ENCODE results near the gene ZNF774.
"Not testable (repeated sequence)": the region's sequence is repeated elsewhere in the genome, so short reads cannot be mapped to it uniquely, and the experiment has no call there.

The ZNF774 gene

GRCh38 chr15:90389513-90389912 is 37.4 kb downstream of the ZNF774 start:
- DNase-seq: no peak

- DNase-seq: no peak
These were observed 41.0 kb downstream of the ZNF774 start for GRCh38 chr15:90393040-90393439.

DNA sequence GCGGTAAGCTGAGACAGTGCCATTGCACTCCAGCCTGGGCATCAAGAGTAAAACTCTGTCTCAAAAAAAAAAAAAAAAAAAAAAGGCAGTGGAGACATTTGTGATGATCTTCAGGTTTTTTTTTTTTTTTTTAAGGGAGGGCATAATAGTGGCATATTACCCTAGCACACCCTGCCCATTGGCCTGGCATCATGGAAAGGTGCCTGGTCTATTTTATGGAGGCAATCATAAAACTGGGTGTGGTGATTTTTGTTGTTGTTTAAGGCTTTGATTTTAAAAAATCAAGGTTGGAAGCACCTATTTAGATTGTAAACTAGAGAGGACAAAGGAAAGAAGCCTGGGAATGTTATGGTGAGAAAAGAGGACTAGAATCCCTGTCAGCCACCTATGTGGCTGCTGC is 42.0 kb downstream of the ZNF774 start:
- DNase-seq: no peak

DNA sequence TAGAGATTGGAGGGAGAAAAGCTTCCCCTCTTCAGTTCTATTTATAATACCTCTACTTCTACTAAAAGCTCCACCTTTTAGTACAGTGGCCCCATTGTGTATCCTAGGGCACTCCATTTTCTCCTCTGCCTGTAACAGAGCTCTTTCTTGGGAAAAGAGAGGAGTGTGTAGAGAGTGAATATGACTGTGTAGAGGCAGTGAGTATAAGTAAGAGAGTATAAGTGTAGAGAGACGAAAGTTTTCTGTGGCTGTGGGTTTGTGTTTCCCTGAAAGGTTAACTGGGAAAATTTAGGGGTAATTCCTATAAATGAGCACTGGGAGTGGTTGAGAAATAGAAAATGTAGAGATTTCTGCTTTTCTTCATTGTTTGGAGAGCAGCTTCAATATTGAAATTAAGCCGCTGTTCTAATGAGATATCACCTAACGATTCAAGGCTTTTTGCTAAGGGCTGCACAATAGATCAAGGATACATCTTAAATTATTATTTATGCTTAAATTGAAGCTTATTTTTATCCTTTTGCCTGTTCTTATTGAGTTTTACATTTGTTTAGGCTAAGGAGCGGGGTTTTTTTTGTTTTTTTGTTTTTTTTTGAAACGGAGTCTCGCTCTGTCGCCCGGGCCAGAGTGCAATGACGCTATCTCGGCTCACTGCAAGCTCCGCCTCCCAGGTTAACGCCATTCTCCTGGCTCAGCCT is 42.8 kb downstream of the ZNF774 start:
- no peak for DNase-seq

DNA sequence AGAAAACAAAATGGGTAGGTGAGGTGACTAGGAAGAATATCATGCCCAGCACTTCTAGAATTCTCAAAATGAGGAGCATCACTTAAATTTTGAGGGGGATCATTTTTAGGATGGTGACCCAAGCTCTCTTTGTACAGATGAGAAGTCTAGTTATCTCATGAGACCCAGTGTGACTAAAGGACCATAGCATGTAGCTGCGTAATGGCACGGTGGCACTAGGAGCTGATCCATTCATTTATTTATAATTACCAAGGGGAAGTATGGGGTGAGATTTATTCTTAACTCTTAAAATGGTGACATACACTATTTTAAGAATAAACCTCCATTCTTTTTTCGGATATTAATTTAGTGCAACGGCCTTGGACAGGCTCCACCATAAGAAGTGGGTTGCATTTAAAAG is 44.2 kb downstream of the ZNF774 start:
- DNase-seq: no peak

DNA sequence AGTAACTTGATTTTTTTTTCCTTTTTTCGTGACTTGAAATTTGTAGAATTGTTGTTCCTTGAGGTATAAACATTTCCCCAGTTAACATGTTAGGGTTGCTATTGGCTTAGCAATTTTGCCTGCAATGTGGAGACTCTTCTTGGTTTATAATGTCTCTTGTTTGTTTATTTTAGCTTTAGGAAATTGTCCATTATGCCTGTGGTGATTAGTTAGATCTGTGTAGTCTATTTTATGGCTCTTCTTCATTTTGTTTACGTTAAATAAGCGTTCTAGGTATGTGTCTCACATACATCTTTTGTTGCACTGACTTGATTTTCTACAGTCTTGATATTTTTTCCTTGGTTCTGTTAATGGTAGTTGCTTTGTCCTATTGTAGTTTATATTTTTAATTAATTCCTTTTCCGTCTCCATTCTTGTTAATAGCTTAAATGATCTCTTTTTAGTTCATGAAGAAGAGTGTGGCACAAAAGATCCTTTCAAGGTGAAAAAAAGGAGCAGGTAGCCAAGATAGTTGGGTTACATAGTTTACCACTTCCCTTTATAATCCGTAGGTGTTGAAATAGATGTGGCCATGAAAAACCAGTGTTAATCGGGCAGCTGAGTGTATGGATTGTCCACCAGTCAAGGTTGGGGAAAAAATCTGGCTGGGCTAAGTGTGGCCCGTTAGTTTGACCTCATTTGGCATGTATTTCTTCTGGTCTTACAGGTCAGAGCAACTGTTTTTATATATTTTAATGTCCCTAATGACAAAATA is 48.1 kb downstream of the ZNF774 start:
- no peak for DNase-seq

DNA sequence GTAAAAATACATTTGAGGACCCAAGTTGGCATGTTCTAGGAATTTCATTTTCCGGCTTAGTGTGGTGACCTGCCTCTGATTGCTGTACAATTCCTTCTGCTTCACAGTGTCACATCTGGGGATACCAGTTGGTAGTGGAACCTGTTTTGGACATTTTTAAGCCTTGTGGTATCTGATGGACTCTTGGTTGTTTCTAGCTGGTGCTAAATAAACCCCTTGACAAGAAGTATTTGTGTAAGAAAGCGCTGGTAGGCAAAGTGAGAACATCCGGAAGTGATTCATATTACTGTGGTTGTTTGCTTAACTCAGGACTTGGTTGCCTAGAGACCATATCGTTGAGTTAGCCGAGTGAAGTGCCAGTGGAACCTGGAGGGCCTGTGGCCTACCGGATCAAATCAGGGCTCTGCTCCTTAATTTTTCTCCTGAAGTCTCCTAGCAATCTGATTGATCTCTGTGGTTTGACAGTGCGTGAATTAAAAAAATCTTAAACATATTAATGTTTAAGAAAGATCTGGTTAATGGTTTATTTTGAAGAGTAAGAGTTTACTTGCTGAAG is 48.8 kb downstream of the ZNF774 start:
- peak; percentile 42 for DNase-seq

DNA sequence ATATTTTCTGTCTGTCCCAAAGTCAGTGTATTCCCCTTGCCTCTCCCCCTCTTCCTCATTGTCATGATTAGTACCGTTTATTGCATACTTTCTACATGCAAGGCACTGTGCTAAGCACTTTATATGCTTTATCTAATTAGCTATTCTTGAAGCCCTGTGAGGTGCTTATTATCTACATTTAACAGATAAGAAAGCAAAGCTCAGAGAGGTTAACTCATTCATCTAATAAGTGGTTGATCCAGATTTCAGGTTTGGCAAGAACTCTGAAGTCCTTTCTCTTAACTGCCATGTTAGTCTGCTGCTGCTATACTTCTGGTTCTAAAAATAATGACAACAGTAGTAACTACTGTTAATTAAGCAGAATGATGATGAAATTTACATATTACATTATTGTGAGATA is 49.4 kb downstream of the ZNF774 start:
- no peak for DNase-seq

DNA sequence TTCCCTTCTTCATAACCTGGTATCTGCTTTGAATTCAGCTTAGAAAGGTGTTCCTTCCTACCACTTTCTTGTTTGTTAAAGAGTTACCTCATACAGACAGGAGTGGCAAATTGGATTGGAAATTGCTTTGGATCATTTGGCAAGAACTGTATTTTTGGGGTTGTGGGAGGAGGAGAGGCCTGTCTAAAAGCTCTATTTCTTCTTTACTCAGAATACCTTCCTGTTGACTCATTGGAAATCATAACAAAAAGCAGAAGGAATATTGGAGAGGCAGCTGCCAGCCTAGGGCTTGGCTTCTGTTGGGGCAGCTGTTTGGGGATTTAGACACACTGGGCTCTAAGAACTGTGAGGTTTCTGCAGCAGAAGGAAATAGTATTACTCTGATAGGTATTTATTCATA is 50.1 kb downstream of the ZNF774 start:
- no peak for DNase-seq

DNA sequence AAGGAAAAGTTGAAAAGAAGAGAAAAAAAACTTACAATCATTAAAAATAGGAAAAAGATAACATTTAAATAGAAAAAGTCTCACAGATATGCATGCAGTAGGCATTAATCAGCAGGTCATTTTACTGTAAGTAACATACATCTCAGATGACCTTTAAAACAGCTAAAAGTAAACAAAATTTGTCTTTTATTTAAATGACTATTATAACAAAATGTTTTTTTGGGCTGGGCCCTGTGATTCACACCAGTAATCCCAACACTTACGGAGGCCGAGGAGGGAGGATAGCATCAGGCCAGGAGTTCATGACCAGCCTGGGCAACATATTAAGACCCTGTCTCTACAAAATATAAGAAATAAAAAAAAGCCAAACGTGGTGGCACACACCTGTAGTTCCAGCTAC is 50.7 kb downstream of the ZNF774 start:
- DNase-seq: no peak

DNA sequence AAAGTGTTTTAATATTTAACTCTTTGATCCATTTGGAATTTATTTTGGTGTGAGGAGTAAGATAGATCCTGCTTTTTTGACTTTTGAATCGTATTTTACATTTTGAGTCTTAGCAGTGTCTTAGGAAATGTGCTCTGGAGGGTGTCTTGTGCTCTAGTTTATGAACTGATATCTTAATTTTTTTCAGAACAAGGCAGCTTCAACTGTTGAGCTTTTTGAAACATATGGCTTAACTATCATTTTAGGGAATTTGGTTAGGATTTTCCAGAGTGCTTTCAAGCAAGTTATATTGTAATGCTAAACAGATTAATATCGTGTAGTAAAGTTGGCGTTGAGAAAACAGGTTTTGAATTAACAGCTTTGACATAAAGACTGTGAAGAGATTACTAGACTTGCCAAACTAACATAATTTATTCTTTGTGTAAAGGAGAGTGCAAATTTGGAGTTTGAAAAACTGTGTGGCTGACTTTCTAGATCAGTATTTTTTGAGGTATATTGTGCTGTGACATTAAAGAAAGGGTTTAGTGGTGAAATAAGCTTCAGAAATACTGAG is 53.0 kb downstream of the ZNF774 start:
- no peak for DNase-seq

DNA sequence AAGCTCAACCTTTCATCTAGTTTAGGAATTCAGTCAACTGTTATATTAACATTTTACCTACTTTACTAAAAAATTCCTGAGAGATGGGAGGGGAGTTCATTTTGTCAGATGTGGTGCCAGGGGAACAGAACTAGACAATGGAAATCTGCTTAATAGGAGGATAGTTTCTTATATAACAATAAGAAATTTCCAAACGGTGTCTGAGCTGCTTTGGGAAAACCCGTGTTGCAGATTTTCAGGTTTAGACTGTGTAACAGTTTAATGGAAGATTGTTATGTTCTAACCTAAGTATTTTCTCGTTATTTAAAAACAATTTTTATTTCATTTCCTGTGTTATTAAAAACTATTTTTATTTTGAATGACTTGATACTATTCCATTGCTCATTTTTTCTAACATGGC is 55.3 kb downstream of the ZNF774 start:
- no peak for DNase-seq

DNA sequence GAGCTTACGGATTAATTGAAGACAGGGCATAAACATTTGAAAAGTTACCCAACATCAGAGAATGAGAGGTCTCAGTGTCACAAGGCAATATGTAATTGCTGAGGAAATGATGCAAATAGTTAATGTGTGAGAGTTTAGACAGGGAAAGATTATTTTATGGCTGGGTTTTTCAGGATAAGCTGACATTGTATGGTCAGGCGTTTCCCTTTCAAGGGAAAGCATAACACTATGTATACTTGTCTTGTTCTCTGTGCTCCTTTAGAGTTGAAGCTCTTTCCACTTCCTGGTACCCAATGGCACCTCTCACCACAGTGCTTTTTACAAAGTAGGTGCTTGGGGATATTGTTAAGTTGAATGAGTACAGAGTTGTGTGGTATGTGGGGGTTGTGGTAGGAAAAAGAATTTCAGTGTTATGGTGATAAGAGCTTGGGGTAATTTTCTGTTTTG is 55.8 kb downstream of the ZNF774 start:
- DNase-seq: no peak

- DNase-seq: no peak
These were observed 56.6 kb downstream of the ZNF774 start for GRCh38 chr15:90408657-90409056.

DNA sequence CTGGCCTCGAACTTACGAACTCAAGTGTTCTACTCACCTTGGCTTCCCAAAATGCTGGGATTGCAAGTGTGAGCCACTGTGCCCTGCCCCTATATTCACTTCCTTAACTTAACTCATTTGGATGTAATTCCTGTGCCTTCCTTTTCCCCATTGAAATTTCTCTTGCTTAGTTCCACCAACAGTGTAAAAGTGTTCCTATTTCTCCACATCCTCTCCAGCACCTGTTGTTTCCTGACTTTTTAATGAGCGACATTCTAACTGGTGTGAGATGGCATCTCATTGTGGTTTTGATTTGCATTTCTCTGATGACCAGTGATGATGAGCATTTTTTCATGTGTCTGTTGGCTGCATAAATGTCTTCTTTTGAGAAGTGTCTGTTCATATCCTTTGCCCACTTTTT is 57.5 kb downstream of the ZNF774 start:
- not testable (repeated sequence) for DNase-seq

DNA sequence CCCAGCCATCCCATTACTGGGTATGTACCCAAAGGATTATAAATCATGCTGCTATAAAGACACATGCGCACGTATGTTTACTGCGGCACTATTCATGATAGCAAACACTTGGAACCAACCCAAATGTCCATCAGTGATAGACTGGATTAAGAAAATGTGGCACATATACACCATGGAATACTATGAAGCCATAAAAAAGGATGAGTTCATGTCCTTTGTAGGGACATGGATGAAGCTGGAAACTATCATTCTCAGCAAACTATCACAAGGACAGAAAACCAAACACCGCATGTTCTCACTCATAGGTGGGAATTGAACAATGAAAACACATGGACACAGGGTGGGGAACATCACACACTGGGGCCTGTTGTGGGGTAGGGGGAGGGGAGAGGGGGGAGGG is 58.2 kb downstream of the ZNF774 start:
- not testable (repeated sequence) for DNase-seq

- DNase-seq: no peak
These were observed 59.1 kb downstream of the ZNF774 start for GRCh38 chr15:90411176-90411575.
